Activated gamma-delta T cell treated with anti-CD3 and anti-CD28 coated beads, Interleukin-2, amount 50 U/mL, for 16 hours (primary cell): ENCODE data around the gene LRP1B.

ENCODE experiments used
- DNase-seq: peaks from one replicate; pipeline ENCODE4 v3.0.0-alpha.2; 2020; ENCODE audit warnings: low read depth

LRP1B gene

GRCh38 chr2:141517180-141517851, 613.5 kb downstream of the LRP1B start:
- DNase-seq = no peak

- no peak for DNase-seq
Observed at GRCh38 chr2:141515931-141516330, 614.9 kb downstream of the LRP1B start.

GRCh38 chr2:141513853-141514252, 617.0 kb downstream of the LRP1B start:
- no peak for DNase-seq

- DNase-seq = no peak
Observed at GRCh38 chr2:141508806-141509595, 621.8 kb downstream of the LRP1B start.

- DNase-seq = no peak
Observed at GRCh38 chr2:141508086-141508752, 622.6 kb downstream of the LRP1B start.

GRCh38 chr2:141506135-141506534, 624.7 kb downstream of the LRP1B start:
- DNase-seq = no peak

GRCh38 chr2:141501752-141502151, 629.1 kb downstream of the LRP1B start:
- no peak for DNase-seq

- DNase-seq = no peak
Observed at GRCh38 chr2:141499123-141499522, 631.7 kb downstream of the LRP1B start.

- DNase-seq = no peak
Observed at GRCh38 chr2:141498561-141498960, 632.3 kb downstream of the LRP1B start.

- DNase-seq = no peak
Observed at GRCh38 chr2:141497272-141497671, 633.5 kb downstream of the LRP1B start.

- no peak for DNase-seq
Observed at GRCh38 chr2:141496810-141497209, 634.0 kb downstream of the LRP1B start.

- no peak for DNase-seq
Observed at GRCh38 chr2:141493936-141494335, 636.9 kb downstream of the LRP1B start.

- DNase-seq = no peak
Observed at GRCh38 chr2:141492816-141493215, 638.0 kb downstream of the LRP1B start.

- no peak for DNase-seq
Observed at GRCh38 chr2:141490886-141491285, 639.9 kb downstream of the LRP1B start.

- DNase-seq = no peak
Observed at GRCh38 chr2:141482697-141483096, 648.1 kb downstream of the LRP1B start.

- no peak for DNase-seq
Observed at GRCh38 chr2:141475801-141476200, 655.0 kb downstream of the LRP1B start.

- DNase-seq = no peak
Observed at GRCh38 chr2:141468761-141469160, 662.1 kb downstream of the LRP1B start.

- DNase-seq = no peak
Observed at GRCh38 chr2:141467331-141467730, 663.5 kb downstream of the LRP1B start.

- DNase-seq = no peak
Observed at GRCh38 chr2:141464995-141465394, 665.8 kb downstream of the LRP1B start.

- DNase-seq = no peak
Observed at GRCh38 chr2:141458351-141458750, 672.5 kb downstream of the LRP1B start.

GRCh38 chr2:141455877-141456276, 674.9 kb downstream of the LRP1B start:
- DNase-seq = no peak

- no peak for DNase-seq
Observed at GRCh38 chr2:141455211-141455826, 675.5 kb downstream of the LRP1B start.
